Measurements from ENCODE around the gene ELOVL5. TPM values are rescaled to one million over a fixed set of nuclear protein-coding genes. Genes with fewer than 3 reads are reported as not detected.
A peak's percentile ranks its signal among the peaks of the same experiment; 100 is the strongest.

The ELOVL5 gene
- total and polyA plus RNA-seq, 2 experiments from 2014 or later = 83.3 to 180 TPM

- no peaks in the 10 kb centered on the region for H3K4me1 Mint-ChIP-seq
- ATAC-seq = no peak
These were observed 21.2 kb upstream of the ELOVL5 start for GRCh38 chr6:53369876-53370515.

More at GRCh38 chr6:53369876-53370515, 21.2 kb upstream of the ELOVL5 start:
- Mint-ChIP-seq H3K4me3 (no peak overlapping the region), H3K9me3 (peaks cover 9% of the 10 kb centered on the region), H3K27ac (no peak overlapping the region), H3K27me3 (ENCODE audit: insufficient read depth, low read depth, poor library complexity) (peaks cover 2% of the 10 kb centered on the region), H3K36me3 (ENCODE audit: low read depth) (no peaks in the 10 kb centered on the region)
- Histone ChIP-seq H3K36me3 (ENCODE audit: insufficient read depth) (no peaks in the 10 kb centered on the region), H3K9me2 (ENCODE audit: insufficient read depth) (no peaks in the 10 kb centered on the region), H3K4me2 (no peak overlapping the region), H3K4me1 (ENCODE audit: insufficient read depth) (no peaks in the 10 kb centered on the region), H3K27me3 (ENCODE audit: insufficient read depth) (no peaks in the 10 kb centered on the region), H3F3A (replicated peaks; ENCODE audit: low read depth) (no peaks in the 10 kb centered on the region), H3K27ac (ENCODE audit: low read depth) (no peak overlapping the region), H4K20me1 (replicated peaks; ENCODE audit: insufficient read depth) (no peaks in the 10 kb centered on the region), H3K79me2 (replicated peaks; ENCODE audit: insufficient read depth) (no peaks in the 10 kb centered on the region), H2AFZ (peak overlapping the region; percentile 78; the same call in 1 of the 2 replicates), H3K4me3 (no peak overlapping the region)
- no peak for DNase-seq (ENCODE audit: low spot score)
- TF ChIP-seq ETS1 (IDR thresholded peaks at IDR 0.05) (no peak), JUNB (IDR thresholded peaks at IDR 0.05; ENCODE audit: unreplicated experiment) (no peak), ZNF331 (CRISPR knock-in tag; IDR thresholded peaks at IDR 0.05; ENCODE audit: low read depth) (no peak), CTCF (conservative IDR thresholded peaks at IDR 0.05; ENCODE audit: low read depth in 2 of 2) (no peak), EZH2phosphoT487 (IDR thresholded peaks at IDR 0.05; ENCODE audit: unreplicated experiment) (no peak), REST (IDR thresholded peaks at IDR 0.05; ENCODE audit: unreplicated experiment) (no peak), POLR2AphosphoS5 (IDR thresholded peaks at IDR 0.05; ENCODE audit: low read depth) (no peak), ZNF114 (CRISPR knock-in tag; IDR thresholded peaks at IDR 0.05) (no peak), NANOG (IDR thresholded peaks at IDR 0.05; ENCODE audit: borderline replicate concordance) (no peak)

Data from GM23338 (cell line).